HG03575 (cell line): Measurements from ENCODE around the gene SLC9B1.
A peak's percentile ranks its signal among the peaks of the same experiment; 100 is the strongest.
"Not testable (repeated sequence)": the region's sequence is repeated elsewhere in the genome, so short reads cannot be mapped to it uniquely, and the experiment has no call there.

Experiments
- ATAC-seq: cut with Tn5 transposase; IDR thresholded peaks from one replicate; pipeline ENCODE4 v1.9.1; 2021; ENCODE audit not compliant: unreplicated experiment, insufficient number of reproducible peaks, low FRiP score; ENCODE audit errors: extremely low read depth

Gene SLC9B1

GRCh38 chr4:102897610-102898009 is 121.9 kb downstream of the SLC9B1 start:
- ATAC-seq = not testable (repeated sequence)

GRCh38 chr4:102896547-102896946 is 123.0 kb downstream of the SLC9B1 start:
- not testable (repeated sequence) for ATAC-seq

GRCh38 chr4:102889866-102890265 is 129.6 kb downstream of the SLC9B1 start:
- ATAC-seq = not testable (repeated sequence)

- not testable (repeated sequence) for ATAC-seq
Observed at GRCh38 chr4:102888570-102888969, 130.9 kb downstream of the SLC9B1 start.

GRCh38 chr4:102883278-102883677 is 136.2 kb downstream of the SLC9B1 start:
- ATAC-seq = no peak

GRCh38 chr4:102881343-102881742 is 138.2 kb downstream of the SLC9B1 start:
- ATAC-seq = no peak

- ATAC-seq = no peak
Observed at GRCh38 chr4:102878901-102879300, 140.6 kb downstream of the SLC9B1 start.

GRCh38 chr4:102878349-102878748 is 141.2 kb downstream of the SLC9B1 start:
- not testable (repeated sequence) for ATAC-seq

- not testable (repeated sequence) for ATAC-seq
Observed at GRCh38 chr4:102877477-102878106, 141.9 kb downstream of the SLC9B1 start.

- no peak for ATAC-seq
Observed at GRCh38 chr4:102871772-102872171, 147.7 kb downstream of the SLC9B1 start.

- ATAC-seq = peak; percentile 8
Observed at GRCh38 chr4:102869569-102870197, 149.8 kb downstream of the SLC9B1 start.

- peak; percentile 62 for ATAC-seq
Observed at GRCh38 chr4:102868781-102869568, 150.5 kb downstream of the SLC9B1 start, which contains the start of gene CISD2. Gene CISD2, plus strand, starts transcription at chr4:102868992. Its CDS starts 93 bp downstream, at chr4:102869085.

GRCh38 chr4:102868153-102868780 is 151.2 kb downstream of the SLC9B1 start:
- peak; percentile 56 for ATAC-seq

- no peak for ATAC-seq
Observed at GRCh38 chr4:102867278-102868152, 152.0 kb downstream of the SLC9B1 start.

GRCh38 chr4:102865327-102865726 is 154.2 kb downstream of the SLC9B1 start:
- not testable (repeated sequence) for ATAC-seq

GRCh38 chr4:102862747-102863146 is 156.8 kb downstream of the SLC9B1 start:
- no peak for ATAC-seq

GRCh38 chr4:102862016-102862415 is 157.5 kb downstream of the SLC9B1 start:
- no peak for ATAC-seq

- ATAC-seq = no peak
Observed at GRCh38 chr4:102860611-102861324, 158.7 kb downstream of the SLC9B1 start.
